Measurements from ENCODE around the gene ESR1.

ESR1 gene

GRCh38 chr6:152170313-152170701 is 362.8 kb downstream of the ESR1 start:
- TF ChIP-seq ZNF274 (IDR thresholded peaks at IDR 0.05; ENCODE audit: low read depth, low read length) = no peak
- H3K4me3 ChIP-seq (ENCODE audit: low read length) = no peak overlapping the region

GRCh38 chr6:152170702-152171667 is 363.5 kb downstream of the ESR1 start:
- H3K4me3 ChIP-seq (ENCODE audit: low read length) = peak overlapping the region; percentile 31; the same call in 1 of the 2 replicates
- no peak for TF ChIP-seq ZNF274 (IDR thresholded peaks at IDR 0.05; ENCODE audit: low read depth, low read length)

DNA sequence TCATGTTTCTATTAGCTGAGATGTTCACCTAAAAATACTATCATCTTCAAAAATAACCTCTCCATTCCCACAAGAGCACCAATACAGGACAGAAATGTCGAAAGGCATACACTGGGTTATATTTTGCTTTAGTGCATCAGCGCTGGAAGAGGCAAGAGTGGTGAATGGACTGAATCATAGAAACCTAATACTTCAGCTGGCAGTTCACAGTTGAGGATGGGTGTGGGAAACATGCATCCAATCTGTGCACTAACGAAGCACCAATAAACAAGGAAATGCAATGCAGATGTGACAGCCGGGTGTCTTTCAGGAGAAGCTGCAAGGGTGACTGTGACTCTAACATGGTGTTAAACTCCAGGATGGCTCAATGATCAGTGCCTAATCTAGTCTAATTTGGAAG is 365.8 kb downstream of the ESR1 start:
- H3K4me3 ChIP-seq (ENCODE audit: low read length) = no peak overlapping the region
- TF ChIP-seq ZNF274 (IDR thresholded peaks at IDR 0.05; ENCODE audit: low read depth, low read length) = no peak

DNA sequence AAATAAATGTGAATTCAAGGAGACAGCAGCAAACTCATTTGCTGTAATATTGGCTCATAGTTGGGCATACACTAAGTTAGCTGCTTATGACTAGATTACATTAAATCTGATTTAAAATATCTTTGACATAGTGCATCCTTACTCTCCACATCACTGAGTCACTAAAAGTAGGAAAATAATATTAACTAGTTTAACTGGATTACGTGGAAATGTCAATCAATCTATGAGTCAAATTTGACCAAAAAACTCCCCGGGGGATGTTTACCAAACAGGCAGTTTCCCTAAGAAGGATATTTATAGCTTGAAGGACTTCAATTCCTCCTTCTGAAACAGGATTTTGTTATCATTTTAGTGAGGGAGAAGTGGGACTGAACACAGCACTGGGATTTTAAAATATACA is 366.5 kb downstream of the ESR1 start:
- H3K4me3 ChIP-seq (ENCODE audit: low read length) = no peak overlapping the region
- TF ChIP-seq ZNF274 (IDR thresholded peaks at IDR 0.05; ENCODE audit: low read depth, low read length) = no peak

DNA sequence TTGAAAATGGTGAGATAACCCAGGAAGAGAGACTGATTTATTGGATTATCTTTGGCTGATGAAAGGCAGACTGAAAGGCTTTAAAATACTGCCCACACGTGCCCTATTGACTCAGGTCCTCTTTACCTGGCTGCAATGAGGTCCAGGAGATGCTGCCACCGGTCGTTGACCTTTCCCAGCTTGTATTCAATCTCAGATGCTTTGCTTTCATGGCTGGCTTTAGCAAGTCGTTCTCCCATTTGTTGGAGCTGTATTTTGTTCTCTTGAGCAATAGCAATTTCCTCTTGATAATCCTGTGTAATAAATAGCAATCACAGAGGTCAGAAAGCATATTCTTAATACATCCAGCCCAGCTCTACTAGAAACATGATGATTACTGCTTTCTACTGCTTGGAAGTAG is 368.8 kb downstream of the ESR1 start:
- no peak overlapping the region for H3K4me3 ChIP-seq (ENCODE audit: low read length)
- TF ChIP-seq ZNF274 (IDR thresholded peaks at IDR 0.05; ENCODE audit: low read depth, low read length) = no peak

Data from GM08714 (cell line).